A549 (cell line): ENCODE measurements around the gene KCTD21. TPM values are rescaled to one million over a fixed set of nuclear protein-coding genes. Genes with fewer than 3 reads are reported as not detected.

Source experiments
- ATAC-seq, 2 experiments: fragments of 200-7000 bp in 1 of 2; fragments of >200 bp in 1 of 2; cut with Nextera tagmentation in 1 of 2; cut with Tn5 transposase in 1 of 2; 3 replicates each; pipeline versions ENCODE4 v1.8.0 to v1.9.1; 2018 to 2020; ENCODE audit warnings: mild to moderate bottlenecking in 1 of 2, moderate library complexity in 1 of 2
- CTCF ChIA-PET: fragments of 300-600 bp; sonication (Branson Sonifier 250); formaldehyde crosslinking; extraction: SDS; loops from one replicate; lab custom pipeline; 2021; ENCODE audit warnings: antibody characterized with exemption, inconsistent platforms; lab: Yijun Ruan, JAX
- POLR2A ChIA-PET: fragments of 350-600 bp; formaldehyde crosslinking; extraction: SDS; loops from one replicate; lab custom pipeline; 2021; ENCODE audit warnings: antibody characterized with exemption, inconsistent platforms; lab: Yijun Ruan, JAX
- DNase-seq, 2 experiments: peaks; one replicate each; pipeline versions ENCODE4 v3.0.0 to v3.0.0-alpha.2; 2011 to 2016; ENCODE audit warnings: low read depth in 1 of 2, low spot score in 1 of 2
- FAIRE-seq: peaks from 2 replicates; lab custom pipeline; 2011; peaks lifted over from hg19 to GRCh38; lab: Jason Lieb, UNC
- H3K27ac ChIP-seq, 2 experiments: fragments of >200 bp; sonication (Bioruptor Twin); formaldehyde crosslinking; 3 replicates each; pipeline ENCODE4 v1.5.1; 2016 to 2017
- H3K4me1 ChIP-seq: fragments of >200 bp; sonication (Bioruptor Twin); formaldehyde crosslinking; 3 replicates; pipeline ENCODE4 v1.6.1; 2016
- H3K4me2 ChIP-seq: fragments of >200 bp; sonication (Bioruptor Twin); formaldehyde crosslinking; 3 replicates; pipeline ENCODE4 v1.6.1; 2016
- H3K4me3 ChIP-seq: fragments of >200 bp; sonication (Bioruptor Twin); formaldehyde crosslinking; 3 replicates; pipeline ENCODE4 v1.5.1; 2016
- H3K9me3 ChIP-seq: fragments of >200 bp; sonication (Bioruptor Twin); formaldehyde crosslinking; 3 replicates; pipeline ENCODE4 v1.6.1; 2016
- CBX2 ChIP-seq: fragments of 200-600 bp; sonication (generic); IDR thresholded peaks from 2 replicates; pipeline ENCODE4 v1.6.1; 2016; ENCODE audit warnings: low read depth, mild to moderate bottlenecking, borderline replicate concordance
- CBX8 ChIP-seq: fragments of 200-600 bp; sonication (generic); IDR thresholded peaks from 2 replicates; pipeline ENCODE4 v1.6.1; 2016
- EHF ChIP-seq: fragments of 250-450 bp; sonication (Bioruptor Pico); IDR thresholded peaks from 2 replicates; pipeline ENCODE4 v1.5.0; 2020; ENCODE audit warnings: mild to moderate bottlenecking
- ELK1 ChIP-seq: fragments of 150-350 bp; IDR thresholded peaks from 2 replicates; pipeline ENCODE4 v1.6.1; 2014; ENCODE audit warnings: low read depth, mild to moderate bottlenecking, low read length
- EP300 ChIP-seq, 2 experiments: fragments of >200 bp; sonication (Bioruptor Twin); formaldehyde crosslinking; IDR thresholded peaks; 2 replicates in 1 of 2; 3 replicates in 1 of 2; pipeline ENCODE4 v1.6.1; 2016 to 2017
- ESRRA ChIP-seq: fragments of 150-350 bp; IDR thresholded peaks from 2 replicates; pipeline ENCODE4 v1.6.1; 2014; ENCODE audit warnings: mild to moderate bottlenecking, low read length, borderline replicate concordance
- FOSB ChIP-seq: fragments of 250-450 bp; sonication (Bioruptor Pico); IDR thresholded peaks from 2 replicates; pipeline ENCODE4 v1.5.0; 2020; ENCODE audit warnings: mild to moderate bottlenecking, moderate library complexity
- GATA3 ChIP-seq: IDR thresholded peaks from 2 replicates; pipeline ENCODE4 v1.6.1; 2012; ENCODE audit warnings: borderline replicate concordance
- HDAC2 ChIP-seq: fragments of 200-600 bp; sonication (generic); IDR thresholded peaks from 2 replicates; pipeline ENCODE4 v1.6.1; 2016
- HOXA7 ChIP-seq: fragments of 250-450 bp; sonication (Bioruptor Pico); IDR thresholded peaks from 2 replicates; pipeline ENCODE4 v1.5.0; 2020; ENCODE audit warnings: mild to moderate bottlenecking, moderate library complexity
- HOXB13 ChIP-seq: fragments of 250-450 bp; sonication (Bioruptor Pico); IDR thresholded peaks from 2 replicates; pipeline ENCODE4 v1.5.0; 2020; ENCODE audit warnings: low read depth, mild to moderate bottlenecking, moderate library complexity
- HOXB5 ChIP-seq: fragments of 250-450 bp; sonication (Bioruptor Pico); IDR thresholded peaks from 2 replicates; pipeline ENCODE4 v1.5.0; 2020; ENCODE audit warnings: mild to moderate bottlenecking, moderate library complexity
- KDM1A ChIP-seq: fragments of 200-600 bp; sonication (generic); IDR thresholded peaks from 2 replicates; pipeline ENCODE4 v1.6.1; 2016; ENCODE audit warnings: low read depth, mild to moderate bottlenecking
- MYC ChIP-seq: IDR thresholded peaks from 2 replicates; pipeline ENCODE4 v1.6.1; 2012; ENCODE audit warnings: mild to moderate bottlenecking, inconsistent platforms, low read length, improper control_type of control experiment, borderline replicate concordance
- NPAS2 ChIP-seq: fragments of 250-450 bp; sonication (Bioruptor Pico); IDR thresholded peaks from 2 replicates; pipeline ENCODE4 v1.8.0; 2022; ENCODE audit warnings: mild to moderate bottlenecking, moderate library complexity, borderline replicate concordance
- PBX3 ChIP-seq: IDR thresholded peaks from 2 replicates; pipeline ENCODE4 v1.6.1; 2012
- POLR2A ChIP-seq: IDR thresholded peaks from 2 replicates; pipeline ENCODE4 v1.6.1; 2012; ENCODE audit warnings: mild to moderate bottlenecking, low read length
- POLR2AphosphoS2 ChIP-seq: conservative IDR thresholded peaks from 2 replicates; pipeline ENCODE4 v1.6.1; 2012; ENCODE audit warnings: low read length, improper control_type of control experiment, inconsistent platforms
- RARB ChIP-seq: fragments of 250-450 bp; sonication (Bioruptor Pico); IDR thresholded peaks from 2 replicates; pipeline ENCODE4 v1.8.0; 2021; ENCODE audit warnings: mild to moderate bottlenecking, moderate library complexity
- RFX5 ChIP-seq: fragments of 450-650 bp; IDR thresholded peaks from 2 replicates; pipeline ENCODE4 v1.7.1; 2014; ENCODE audit warnings: antibody characterized with exemption, mild to moderate bottlenecking, moderate library complexity
- SMC3 ChIP-seq: fragments of >200 bp; sonication (Bioruptor Twin); formaldehyde crosslinking; IDR thresholded peaks from 3 replicates; pipeline ENCODE4 v1.6.1; 2018; ENCODE audit warnings: inconsistent platforms
- ZFP36 ChIP-seq: fragments of 450-650 bp; IDR thresholded peaks from 2 replicates; pipeline ENCODE4 v1.6.1; 2014; ENCODE audit warnings: borderline replicate concordance; ENCODE audit not compliant: partially characterized antibody
- ZNF302 ChIP-seq: fragments of 250-450 bp; sonication (Bioruptor Pico); IDR thresholded peaks from 2 replicates; pipeline ENCODE4 v1.9.0; 2021; ENCODE audit warnings: inconsistent platforms, mild to moderate bottlenecking, moderate library complexity
- ZSCAN20 ChIP-seq: fragments of 250-450 bp; sonication (Bioruptor Pico); IDR thresholded peaks from 2 replicates; pipeline ENCODE4 v1.8.0; 2022; ENCODE audit warnings: mild to moderate bottlenecking, moderate library complexity
- WGBS: methylation state at CpG from one replicate; pipeline ENCODE4 v1.1.6; 2017; ENCODE audit errors: missing lambda C conversion rate; 5-methylcytosine and 5-hydroxymethylcytosine counted together
- polyA plus RNA-seq, 4 experiments: library from polyadenylated mRNA; depleted of rRNA in 3 of 4; stranded (reverse); fragments of >200 nt; fragmentation: RNase III in 1 of 4; extraction: RNeasy Plus Mini Kit Qiagen cat#74134 plus additional on column Dnase treatment in 1 of 4; gene quantifications; 2 replicates in 3 of 4; 3 replicates in 1 of 4; pipeline ENCODE4 v1.2.3, GENCODE V29; 2011 to 2017
- TF ChIP-seq, protein P1 (sequence below): IDR thresholded peaks from 2 replicates; pipeline ENCODE4 v1.6.1; 2012; ENCODE audit warnings: low read depth, borderline replicate concordance
- TF ChIP-seq, protein P2 (sequence below): fragments of 200-600 bp; sonication (generic); IDR thresholded peaks from 2 replicates; pipeline ENCODE4 v1.6.1; 2016; ENCODE audit warnings: antibody characterized with exemption, mild to moderate bottlenecking, moderate library complexity

KCTD21 gene
- polyA plus RNA-seq, 2 of the 4 experiments (the other 2 are of a cell fraction), result 5.9 to 7.2 TPM

- ATAC-seq (no peak), DNase-seq (no peak), FAIRE-seq (no peak)
- no peak for TF ChIP-seq POLR2AphosphoS2
- TF ChIP-seq CBX8, result no peak
- no peak for TF ChIP-seq EP300 (IDR thresholded peaks at IDR 0.05)
- TF ChIP-seq ESRRA, result no peak
- no peak for TF ChIP-seq HOXB13 (CRISPR knock-in tag)
- TF ChIP-seq FOSB (CRISPR knock-in tag), result no peak
- no peak for TF ChIP-seq PBX3
- no peak for TF ChIP-seq SMC3
- TF ChIP-seq GATA3, result no peak
- no peak for TF ChIP-seq NPAS2 (CRISPR knock-in tag)
- no peak for TF ChIP-seq ZSCAN20
- TF ChIP-seq, protein P1, sequence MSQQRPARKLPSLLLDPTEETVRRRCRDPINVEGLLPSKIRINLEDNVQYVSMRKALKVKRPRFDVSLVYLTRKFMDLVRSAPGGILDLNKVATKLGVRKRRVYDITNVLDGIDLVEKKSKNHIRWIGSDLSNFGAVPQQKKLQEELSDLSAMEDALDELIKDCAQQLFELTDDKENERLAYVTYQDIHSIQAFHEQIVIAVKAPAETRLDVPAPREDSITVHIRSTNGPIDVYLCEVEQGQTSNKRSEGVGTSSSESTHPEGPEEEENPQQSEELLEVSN, result no peak
- TF ChIP-seq HOXB5 (CRISPR knock-in tag), result no peak
- no peak for TF ChIP-seq EHF (CRISPR knock-in tag)
- no peak overlapping the region for H3K4me3 ChIP-seq
- CTCF ChIA-PET, result no interaction called here
- H3K9me3 ChIP-seq, result no peaks in the 10 kb centered on the region
- POLR2A ChIA-PET, result no interaction called here
- 96% methylated on average over 37 of the region's 40 CpGs for WGBS
- H3K4me2 ChIP-seq, result no peak overlapping the region
- H3K27ac ChIP-seq, result no peak overlapping the region
- H3K4me1 ChIP-seq, result peaks cover 5% of the 10 kb centered on the region; the same call in 1 of the 3 replicates
Observed at GRCh38 chr11:78196661-78197091, 8.2 kb upstream of the KCTD21 start.

DNA sequence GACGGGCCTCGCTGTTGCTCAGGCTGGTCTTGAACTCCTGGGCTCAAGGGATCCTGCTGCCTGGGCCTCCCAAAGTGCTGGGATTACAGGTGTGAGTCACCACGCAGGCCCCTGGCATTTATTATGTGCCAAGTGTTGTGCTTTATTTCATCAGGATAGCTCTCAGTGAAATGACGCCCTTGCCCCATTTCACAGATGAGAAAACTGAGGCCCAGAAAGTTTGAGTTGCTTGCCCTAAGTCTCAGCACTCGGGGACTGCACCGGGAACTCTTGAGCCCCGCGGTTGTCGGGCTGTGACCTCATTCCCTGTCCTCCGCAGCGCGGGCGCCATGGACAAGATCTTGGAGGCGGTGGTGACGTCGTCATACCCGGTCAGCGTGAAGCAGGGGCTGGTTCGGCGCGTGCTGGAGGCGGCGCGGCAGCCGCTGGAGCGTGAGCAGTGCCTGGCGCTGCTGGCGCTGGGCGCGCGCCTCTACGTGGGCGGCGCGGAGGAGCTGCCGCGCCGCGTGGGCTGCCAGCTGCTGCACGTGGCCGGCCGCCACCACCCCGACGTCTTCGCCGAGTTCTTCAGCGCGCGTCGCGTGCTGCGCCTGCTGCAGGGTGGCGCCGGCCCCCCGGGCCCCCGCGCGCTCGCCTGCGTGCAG, 7.6 kb upstream of the KCTD21 start:
- no peak for ATAC-seq
- H3K4me1 ChIP-seq, result peaks cover 5% of the 10 kb centered on the region; the same call in 1 of the 3 replicates
- ChIA-PET CTCF (no interaction called here), POLR2A (no interaction called here)
- no peaks in the 10 kb centered on the region for H3K9me3 ChIP-seq
- no peak for DNase-seq
- H3K4me2 ChIP-seq, result no peak overlapping the region
- no peak overlapping the region for H3K27ac ChIP-seq
- WGBS, result 95% methylated on average over 57 of the region's 60 CpGs
- peak; percentile 54; the same call in 1 of the 2 replicates for TF ChIP-seq KDM1A
- no peak for TF ChIP-seq CBX2
- TF ChIP-seq, all 56 proteins: peak for 1
- FAIRE-seq, result no peak
- no peak overlapping the region for H3K4me3 ChIP-seq

- CTCF ChIA-PET, result interaction anchor here (2.1 kb wide), 1 partner anchor 370 kb away, joined by 5 read pairs; no protein-coding TSS in a partner anchor
- no peak for TF ChIP-seq CBX2
- TF ChIP-seq ELK1, result no peak
- TF ChIP-seq MYC, result no peak
- no peak for TF ChIP-seq CBX8
- TF ChIP-seq RARB (CRISPR knock-in tag), result no peak
- TF ChIP-seq RFX5, result no peak
- no peak for TF ChIP-seq ZFP36
- no peak for TF ChIP-seq ESRRA
- TF ChIP-seq POLR2A, result no peak
- TF ChIP-seq ZNF302, result no peak
- TF ChIP-seq GATA3, result no peak
- no peak for TF ChIP-seq HOXA7 (CRISPR knock-in tag)
- TF ChIP-seq EHF (CRISPR knock-in tag), result no peak
- TF ChIP-seq, protein P2, sequence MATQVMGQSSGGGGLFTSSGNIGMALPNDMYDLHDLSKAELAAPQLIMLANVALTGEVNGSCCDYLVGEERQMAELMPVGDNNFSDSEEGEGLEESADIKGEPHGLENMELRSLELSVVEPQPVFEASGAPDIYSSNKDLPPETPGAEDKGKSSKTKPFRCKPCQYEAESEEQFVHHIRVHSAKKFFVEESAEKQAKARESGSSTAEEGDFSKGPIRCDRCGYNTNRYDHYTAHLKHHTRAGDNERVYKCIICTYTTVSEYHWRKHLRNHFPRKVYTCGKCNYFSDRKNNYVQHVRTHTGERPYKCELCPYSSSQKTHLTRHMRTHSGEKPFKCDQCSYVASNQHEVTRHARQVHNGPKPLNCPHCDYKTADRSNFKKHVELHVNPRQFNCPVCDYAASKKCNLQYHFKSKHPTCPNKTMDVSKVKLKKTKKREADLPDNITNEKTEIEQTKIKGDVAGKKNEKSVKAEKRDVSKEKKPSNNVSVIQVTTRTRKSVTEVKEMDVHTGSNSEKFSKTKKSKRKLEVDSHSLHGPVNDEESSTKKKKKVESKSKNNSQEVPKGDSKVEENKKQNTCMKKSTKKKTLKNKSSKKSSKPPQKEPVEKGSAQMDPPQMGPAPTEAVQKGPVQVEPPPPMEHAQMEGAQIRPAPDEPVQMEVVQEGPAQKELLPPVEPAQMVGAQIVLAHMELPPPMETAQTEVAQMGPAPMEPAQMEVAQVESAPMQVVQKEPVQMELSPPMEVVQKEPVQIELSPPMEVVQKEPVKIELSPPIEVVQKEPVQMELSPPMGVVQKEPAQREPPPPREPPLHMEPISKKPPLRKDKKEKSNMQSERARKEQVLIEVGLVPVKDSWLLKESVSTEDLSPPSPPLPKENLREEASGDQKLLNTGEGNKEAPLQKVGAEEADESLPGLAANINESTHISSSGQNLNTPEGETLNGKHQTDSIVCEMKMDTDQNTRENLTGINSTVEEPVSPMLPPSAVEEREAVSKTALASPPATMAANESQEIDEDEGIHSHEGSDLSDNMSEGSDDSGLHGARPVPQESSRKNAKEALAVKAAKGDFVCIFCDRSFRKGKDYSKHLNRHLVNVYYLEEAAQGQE, result no peak
- TF ChIP-seq HDAC2, result no peak
- TF ChIP-seq, all 56 proteins: peak for 0
- H3K4me3 ChIP-seq, result no peak overlapping the region
- POLR2A ChIA-PET, result no interaction called here
- DNase-seq (no peak), FAIRE-seq (no peak), ATAC-seq (no peak)
- no peak overlapping the region for H3K4me2 ChIP-seq
- 89% methylated on average over 3 of the region's 3 CpGs for WGBS
- peaks cover 15% of the 10 kb centered on the region for H3K4me1 ChIP-seq
- H3K9me3 ChIP-seq, result no peaks in the 10 kb centered on the region
- H3K27ac ChIP-seq, result no peak overlapping the region
Observed at GRCh38 chr11:78194490-78194889, 6.1 kb upstream of the KCTD21 start.
